Hepatic stellate cell (primary cell): Measurements from ENCODE around the gene MAPK8IP1.

Experiments used
- DNase-seq: peaks from one replicate; pipeline ENCODE4 v3.0.0; 2011; ENCODE audit warnings: low spot score

Gene MAPK8IP1

GRCh38 chr11:45860348-45860747 is 25.1 kb upstream of the MAPK8IP1 start:
- no peak for DNase-seq

DNA sequence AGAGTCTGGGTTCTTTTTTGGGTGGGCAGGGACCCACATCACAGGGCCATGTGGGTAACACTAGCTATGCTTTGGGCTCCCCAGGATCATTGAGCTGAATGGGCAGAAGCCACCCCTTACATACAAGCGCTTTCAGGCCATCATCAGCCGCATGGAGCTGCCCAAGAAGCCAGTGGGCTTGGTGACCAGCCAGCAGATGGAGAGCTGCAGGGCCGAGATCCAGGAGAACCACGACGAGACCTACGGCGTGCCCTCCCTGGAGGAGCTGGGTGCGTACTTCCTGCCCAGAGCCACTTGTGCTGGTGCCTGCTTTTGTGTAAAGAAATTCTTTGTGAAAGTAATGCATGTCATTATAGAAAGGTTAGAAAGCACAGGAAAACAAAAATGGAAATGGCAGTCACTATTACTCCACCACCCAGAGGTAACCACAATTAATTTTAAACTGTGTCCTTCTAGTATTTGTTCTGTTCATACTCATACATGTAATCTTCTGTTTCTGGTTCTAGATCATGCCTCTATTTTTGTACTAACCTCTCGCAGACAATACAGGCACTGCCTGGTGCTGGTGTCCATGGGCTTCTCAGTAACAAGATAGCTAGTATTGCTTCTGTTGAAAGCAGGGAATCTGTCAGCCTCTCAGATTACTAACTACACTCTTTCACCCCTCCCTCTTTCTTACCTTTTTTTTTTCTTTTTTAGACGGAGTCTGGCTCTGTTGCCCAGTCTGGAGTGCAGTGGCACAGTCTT is 24.5 kb upstream of the MAPK8IP1 start:
- no peak for DNase-seq

DNA sequence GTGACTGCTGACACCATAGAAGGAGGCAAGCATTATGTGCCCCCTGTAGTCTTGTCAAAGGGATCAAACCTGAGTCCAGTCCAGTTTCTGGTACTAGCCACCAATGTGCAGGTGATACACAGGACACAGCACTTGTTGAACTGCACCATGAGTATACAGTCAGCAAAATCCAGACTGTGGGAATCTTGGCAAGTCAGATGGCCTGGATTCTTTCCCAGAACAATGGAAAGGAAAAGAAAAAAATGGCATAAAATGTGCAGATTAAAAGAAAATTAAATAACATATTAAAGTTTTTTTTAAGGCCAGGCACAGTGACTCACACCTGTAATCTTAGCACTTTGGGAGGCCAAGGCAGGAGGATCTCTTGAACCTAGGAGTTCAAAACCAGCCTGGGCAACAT is 21.4 kb upstream of the MAPK8IP1 start:
- no peak for DNase-seq

- no peak for DNase-seq
Observed at GRCh38 chr11:45869551-45869950, 15.9 kb upstream of the MAPK8IP1 start.

GRCh38 chr11:45870706-45871105 is 14.7 kb upstream of the MAPK8IP1 start:
- no peak for DNase-seq

DNA sequence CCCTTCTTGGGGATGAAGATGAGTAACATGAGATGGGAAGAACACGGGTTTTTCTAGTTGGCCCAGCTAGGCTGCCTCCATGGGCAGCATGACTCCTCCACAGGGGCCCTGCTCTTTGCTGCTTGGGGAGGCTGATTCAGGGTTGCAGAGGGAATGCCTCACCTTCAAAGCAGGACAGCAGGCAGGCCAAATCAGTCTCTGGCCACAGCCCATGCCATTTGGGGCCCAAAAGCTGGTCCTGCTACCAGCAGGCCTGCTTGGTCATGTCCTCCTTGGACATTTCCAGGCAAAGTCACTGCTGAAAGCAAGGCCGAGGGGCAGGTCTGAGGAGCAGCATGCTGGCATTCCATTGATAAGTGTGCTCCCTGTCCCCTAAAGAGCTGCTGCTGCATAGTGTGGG is 13.8 kb upstream of the MAPK8IP1 start:
- DNase-seq: no peak

DNA sequence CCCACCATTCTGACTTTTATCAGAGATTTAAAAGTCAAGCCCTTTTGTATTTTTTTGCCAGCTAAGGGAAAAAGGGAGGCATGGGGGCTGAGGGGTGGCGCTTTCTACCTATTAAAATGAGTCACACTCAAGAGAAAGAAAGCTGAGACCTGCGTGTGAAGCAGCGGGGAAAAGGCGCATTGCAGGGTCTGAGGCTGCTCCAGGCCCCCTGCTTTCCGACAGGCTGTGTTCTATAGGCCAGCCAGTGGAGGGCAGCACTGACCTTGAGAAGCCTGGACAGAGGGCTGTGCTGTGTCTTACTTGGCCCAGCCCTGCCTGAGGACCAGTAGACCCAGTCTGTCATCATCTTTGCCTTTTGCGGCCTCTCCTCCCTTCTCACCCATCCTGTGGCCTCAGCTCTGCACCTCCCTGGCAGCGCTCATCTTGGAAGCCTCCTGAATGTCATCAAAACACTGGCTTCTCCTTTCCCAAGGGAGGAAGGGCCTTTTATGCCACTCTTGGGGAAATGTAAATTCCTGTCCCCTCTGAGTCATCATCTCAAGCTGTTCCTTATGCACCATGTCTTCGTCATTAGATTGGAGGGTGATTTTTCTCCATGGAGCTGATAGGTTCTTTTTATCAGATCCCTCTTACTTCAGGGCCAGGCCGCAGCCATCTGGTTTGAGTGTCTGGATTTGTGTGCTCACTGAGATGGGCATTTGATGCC is 12.6 kb upstream of the MAPK8IP1 start:
- peak; percentile 87 for DNase-seq

DNA sequence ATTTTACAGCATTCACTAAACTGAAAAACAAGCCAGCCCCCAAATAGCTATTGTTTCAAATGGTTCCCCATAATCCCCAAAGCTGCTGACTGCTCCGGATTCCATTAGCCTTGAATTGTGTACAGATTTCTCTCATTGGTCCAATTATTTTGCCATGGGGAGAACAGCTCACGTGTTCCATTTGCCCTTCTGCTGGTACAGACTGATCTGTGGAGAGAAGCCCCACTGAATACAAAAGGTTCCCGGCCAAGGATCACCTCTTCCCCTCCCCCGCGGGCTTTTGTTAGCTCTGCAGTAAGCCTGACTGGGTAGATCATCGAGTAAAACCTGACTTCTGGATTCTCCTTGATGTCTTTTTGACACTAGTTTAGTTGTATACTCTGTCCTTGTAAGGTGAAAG is 9.1 kb upstream of the MAPK8IP1 start:
- DNase-seq: no peak

GRCh38 chr11:45877221-45877620 is 8.2 kb upstream of the MAPK8IP1 start:
- no peak for DNase-seq

DNA sequence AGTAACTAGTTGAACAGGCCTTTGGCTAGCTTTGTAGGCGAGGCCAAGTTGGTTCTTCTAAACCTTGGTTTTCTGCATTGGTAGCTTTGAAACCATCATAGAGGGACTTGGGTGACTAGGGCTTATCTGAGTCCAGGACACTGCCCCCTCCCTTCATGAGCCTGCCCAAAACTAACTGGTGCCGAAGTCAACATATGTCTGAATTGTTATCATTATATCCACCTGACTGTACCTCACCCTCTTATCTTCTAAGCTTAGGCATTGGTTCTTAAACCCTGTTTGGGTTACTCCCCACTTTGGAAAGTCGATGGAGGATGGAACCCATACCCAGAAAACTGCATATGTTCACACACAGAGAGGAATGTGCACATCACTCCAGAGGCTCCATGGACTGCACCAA is 7.6 kb upstream of the MAPK8IP1 start:
- DNase-seq: no peak

DNA sequence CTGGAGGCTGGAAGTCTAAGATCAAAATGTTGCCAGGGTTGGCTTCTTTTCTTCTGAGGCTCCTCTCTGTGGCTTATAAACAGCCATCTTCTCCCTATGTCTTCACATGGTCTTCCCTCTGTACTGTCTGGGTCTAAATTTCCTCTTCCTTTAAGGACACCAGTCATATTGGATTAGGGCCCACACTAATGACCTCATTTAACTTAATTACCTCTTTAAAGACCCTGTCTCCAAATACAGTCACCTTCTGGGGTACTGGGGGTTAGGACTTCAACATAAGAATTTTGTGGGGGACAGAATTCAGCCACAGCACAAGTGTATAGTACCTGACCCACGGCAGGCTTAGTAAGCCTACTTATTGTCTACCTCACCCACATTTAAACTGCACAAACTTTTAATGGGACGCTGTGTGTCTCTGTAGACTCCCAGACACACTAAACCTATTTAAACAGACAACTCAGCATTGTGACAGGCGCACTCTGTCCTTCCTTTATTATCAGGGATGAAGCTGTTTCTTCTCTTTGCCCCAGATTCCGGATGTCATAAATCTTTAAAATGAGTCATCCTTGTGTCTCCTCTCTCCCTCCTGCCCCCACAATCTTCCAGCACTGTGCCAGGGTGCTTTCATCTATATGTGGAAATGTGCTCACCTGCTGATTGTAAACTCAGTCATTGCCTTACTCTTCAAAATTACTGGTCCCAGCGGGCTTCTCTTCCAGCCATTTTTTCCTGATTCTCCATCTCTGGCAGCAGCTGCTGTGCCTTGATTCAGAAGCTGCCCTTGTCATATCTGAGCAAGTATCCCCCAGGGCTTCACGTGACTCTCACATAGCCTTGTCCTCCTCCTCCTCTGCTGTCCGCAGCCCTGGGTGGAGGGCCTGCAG is 5.4 kb upstream of the MAPK8IP1 start:
- DNase-seq: no peak

- no peak for DNase-seq
Observed at GRCh38 chr11:45880772-45881570, 4.5 kb upstream of the MAPK8IP1 start.

GRCh38 chr11:45881708-45882368 is 3.6 kb upstream of the MAPK8IP1 start:
- no peak for DNase-seq

DNA sequence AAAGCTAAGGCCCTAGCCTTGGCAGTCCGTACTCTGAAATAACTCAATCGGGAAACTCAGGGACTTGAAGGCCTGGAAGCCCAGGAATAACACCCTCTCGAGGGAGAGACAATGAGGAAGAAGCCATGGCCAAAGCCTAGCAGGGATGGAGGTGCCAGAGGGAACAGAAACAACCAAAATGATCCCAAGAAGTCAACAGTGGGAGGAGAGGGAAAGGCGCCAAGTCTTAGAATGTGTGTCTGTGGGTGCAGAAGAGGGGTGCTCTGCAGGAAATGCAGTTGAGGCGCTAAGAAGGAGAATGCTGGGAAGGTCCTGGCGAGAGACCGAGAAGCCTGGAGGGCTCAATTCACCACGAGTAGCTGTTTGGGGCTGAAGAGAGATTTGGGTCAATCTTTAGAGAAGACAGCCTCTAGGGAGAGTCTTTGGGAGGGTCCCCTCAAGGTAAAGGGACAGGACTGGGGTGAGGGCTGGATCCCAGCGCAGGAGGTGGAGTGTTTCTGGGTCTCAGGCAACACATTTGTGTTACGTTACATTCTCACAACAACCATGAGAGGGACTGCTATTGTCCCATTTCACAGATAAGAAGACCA is 760 bp upstream of the MAPK8IP1 start:
- no peak for DNase-seq

- DNase-seq: no peak
Observed at GRCh38 chr11:45885921-45886721, 670 bp downstream of the MAPK8IP1 start.

DNA sequence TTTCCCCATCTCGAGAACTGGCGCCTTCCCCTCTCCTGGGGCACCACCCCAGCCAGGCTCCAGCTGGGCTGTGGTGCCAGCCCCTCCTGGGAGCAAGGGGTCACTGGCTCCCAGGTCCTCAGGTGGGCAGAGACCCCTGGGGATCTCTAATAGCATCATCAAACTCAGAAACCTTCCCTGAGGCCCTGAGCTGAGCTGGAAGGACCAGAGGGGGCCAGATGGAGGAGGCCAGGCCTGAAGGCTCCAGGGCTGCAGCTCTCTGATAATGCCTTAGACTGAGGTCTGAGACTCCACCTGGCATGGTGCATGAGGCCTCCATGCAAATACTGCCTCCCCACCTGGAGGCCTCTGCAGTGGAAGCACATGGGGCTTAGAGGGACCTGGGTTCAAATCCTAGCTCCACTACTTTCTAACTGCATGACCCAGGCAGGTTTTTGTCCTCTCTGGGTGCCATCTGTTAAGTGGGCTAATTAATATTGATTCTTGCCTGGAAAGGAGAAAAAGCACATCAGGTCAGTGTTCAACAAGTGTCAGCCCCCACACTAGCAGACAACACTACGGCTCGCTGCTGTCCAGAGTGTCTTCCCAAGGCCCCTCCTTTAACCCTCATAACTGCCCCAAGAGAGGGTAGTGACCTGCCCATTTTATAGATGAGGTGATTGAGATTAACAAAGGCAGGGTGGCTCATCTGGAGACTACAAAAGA is 1.5 kb downstream of the MAPK8IP1 start:
- no peak for DNase-seq

DNA sequence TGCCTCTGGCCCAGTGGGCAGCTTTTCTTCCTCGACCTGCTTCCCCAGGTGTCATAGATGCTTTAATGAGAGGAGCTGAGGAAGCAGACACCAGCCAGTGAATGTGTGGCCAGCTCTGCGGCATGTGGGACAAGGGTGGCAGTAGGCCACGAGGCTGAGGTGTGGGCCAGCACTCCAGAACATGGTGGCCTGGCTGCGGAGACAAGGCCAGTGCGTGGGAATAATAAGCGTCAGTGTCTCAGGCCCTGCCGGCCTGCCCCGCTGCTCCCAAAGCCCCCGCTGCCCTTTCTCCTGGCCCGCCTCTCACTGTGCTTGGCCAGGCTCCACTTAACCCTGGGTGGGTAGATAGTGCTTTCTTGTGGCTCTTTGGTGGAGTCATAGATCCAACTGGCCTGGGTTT is 2.1 kb downstream of the MAPK8IP1 start:
- DNase-seq: no peak

DNA sequence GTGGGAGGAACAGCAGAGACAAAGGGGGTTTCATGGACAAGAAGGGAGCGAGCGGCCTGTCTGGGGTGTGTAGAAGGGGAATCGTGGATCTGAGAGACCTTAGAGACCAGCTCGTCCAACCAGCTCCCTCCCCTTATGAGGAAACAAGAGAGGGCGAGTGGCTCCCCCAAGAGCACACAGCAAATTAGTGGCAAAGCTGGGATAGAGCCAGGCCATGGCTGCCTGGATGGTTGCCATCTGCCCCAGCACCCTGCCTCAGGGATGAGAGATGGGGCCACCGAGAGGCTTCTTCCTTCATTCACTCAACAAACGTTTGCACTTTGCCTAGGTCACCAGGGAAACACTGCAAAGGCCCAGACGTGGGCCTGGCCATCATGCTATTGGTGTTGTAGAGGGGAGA is 4.1 kb downstream of the MAPK8IP1 start:
- DNase-seq: no peak

DNA sequence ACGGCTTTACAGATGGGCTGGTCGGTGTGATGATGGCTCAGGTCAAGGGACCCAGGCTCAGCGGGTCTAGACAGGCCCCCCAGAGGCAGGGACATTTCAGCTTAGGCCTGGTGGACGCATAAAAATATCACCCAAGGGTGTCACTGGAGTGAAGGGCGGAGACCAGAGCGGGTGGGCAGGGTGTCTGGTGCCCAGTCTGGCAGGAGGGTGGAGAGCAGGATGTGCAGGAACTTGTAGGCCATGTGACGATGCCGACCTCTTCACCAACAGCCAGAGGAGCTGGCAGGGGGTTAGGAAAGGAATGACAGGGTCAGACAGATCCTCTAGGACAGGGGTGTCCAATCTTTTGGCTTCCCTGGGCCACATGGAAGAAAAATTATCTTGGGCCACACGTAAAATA is 4.5 kb downstream of the MAPK8IP1 start:
- no peak for DNase-seq
